Measurements from ENCODE around the gene YEATS4. TPM values are rescaled to one million over a fixed set of nuclear protein-coding genes. Genes with fewer than 3 reads are reported as not detected.
A peak's percentile ranks its signal among the peaks of the same experiment; 100 is the strongest.

YEATS4 gene
- total RNA-seq, 1 experiment from 2014 or later, result 77.3 TPM

- DNase-seq (ENCODE audit: low read depth), result peak; percentile 51
Observed at GRCh38 chr12:69341328-69341727, 18.2 kb upstream of the YEATS4 start.

GRCh38 chr12:69342421-69342820 lies 17.1 kb upstream of the YEATS4 start:
- no peak for DNase-seq (ENCODE audit: low read depth)

DNA sequence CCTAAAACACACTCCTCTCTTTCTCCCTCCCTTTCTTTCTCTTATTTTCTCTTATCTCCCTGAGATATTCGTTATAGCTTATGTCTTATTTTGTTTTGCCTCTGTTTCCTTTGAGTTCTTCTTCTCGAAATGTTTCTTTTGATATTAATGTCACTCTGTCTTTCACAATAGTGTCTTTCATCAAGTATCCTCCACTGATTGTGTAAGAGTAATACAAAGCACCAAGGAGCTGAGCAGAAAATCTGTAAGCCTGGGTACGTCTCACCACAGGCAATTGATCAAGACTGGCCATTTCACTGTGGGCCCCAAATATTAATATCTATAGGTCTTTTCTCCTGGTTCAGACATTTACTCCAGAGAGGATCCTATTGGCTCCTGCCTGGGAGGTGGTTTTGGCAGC lies 16.2 kb upstream of the YEATS4 start:
- no peak for DNase-seq (ENCODE audit: low read depth)

GRCh38 chr12:69343885-69344612 lies 15.5 kb upstream of the YEATS4 start:
- no peak for DNase-seq (ENCODE audit: low read depth)

GRCh38 chr12:69345077-69345476 lies 14.5 kb upstream of the YEATS4 start:
- DNase-seq (ENCODE audit: low read depth), result no peak

GRCh38 chr12:69345742-69346141 lies 13.8 kb upstream of the YEATS4 start:
- no peak for DNase-seq (ENCODE audit: low read depth)

DNA sequence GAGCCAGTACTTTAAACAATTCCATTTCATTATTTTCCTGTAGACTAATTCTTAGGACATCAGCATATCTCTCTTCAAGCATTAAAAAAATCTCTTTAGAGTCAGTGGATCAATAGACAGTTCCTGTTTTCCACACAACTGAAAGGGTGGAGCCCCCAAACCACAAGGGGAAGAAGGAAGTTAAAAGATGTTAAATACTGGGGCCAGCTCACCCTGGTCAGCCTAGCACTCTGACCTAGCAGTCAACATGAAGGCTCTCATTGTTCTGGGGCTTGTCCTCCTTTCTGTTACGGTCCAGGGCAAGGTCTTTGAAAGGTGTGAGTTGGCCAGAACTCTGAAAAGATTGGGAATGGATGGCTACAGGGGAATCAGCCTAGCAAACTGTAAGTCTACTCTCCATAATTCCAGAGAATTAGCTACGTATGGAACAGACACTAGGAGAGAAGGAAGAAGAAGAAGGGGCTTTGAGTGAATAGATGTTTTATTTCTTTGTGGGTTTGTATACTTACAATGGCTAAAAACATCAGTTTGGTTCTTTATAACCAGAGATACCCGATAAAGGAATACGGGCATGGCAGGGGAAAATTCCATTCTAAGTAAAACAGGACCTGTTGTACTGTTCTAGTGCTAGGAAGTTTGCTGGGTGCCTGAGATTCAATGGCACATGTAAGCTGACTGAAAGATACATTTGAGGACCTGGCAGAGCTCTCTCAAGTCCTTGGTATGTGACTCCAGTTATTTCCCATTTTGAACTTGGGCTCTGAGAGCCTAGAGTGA lies 11.2 kb upstream of the YEATS4 start, which contains the start of gene LYZ:
Gene LYZ (plus strand): TSS at position 220 of the 777 bp plus-strand sequence. CDS start 28 bp downstream, at position 248.
- DNase-seq (ENCODE audit: low read depth), result no peak

- no peak for DNase-seq (ENCODE audit: low read depth)
Observed at GRCh38 chr12:69350002-69350626, 9.4 kb upstream of the YEATS4 start.

- no peak for DNase-seq (ENCODE audit: low read depth)
Observed at GRCh38 chr12:69350777-69351176, 8.8 kb upstream of the YEATS4 start.

GRCh38 chr12:69351462-69352236 lies 7.9 kb upstream of the YEATS4 start:
- DNase-seq (ENCODE audit: low read depth), result no peak

- DNase-seq (ENCODE audit: low read depth), result no peak
Observed at GRCh38 chr12:69352904-69353303, 6.6 kb upstream of the YEATS4 start.

GRCh38 chr12:69354172-69354555 lies 5.4 kb upstream of the YEATS4 start:
- DNase-seq (ENCODE audit: low read depth), result no peak

- no peak for DNase-seq (ENCODE audit: low read depth)
Observed at GRCh38 chr12:69354556-69355187, 4.9 kb upstream of the YEATS4 start.

- DNase-seq (ENCODE audit: low read depth), result no peak
Observed at GRCh38 chr12:69355363-69356028, 4.0 kb upstream of the YEATS4 start.

GRCh38 chr12:69360348-69360672 lies 767 bp downstream of the YEATS4 start:
- DNase-seq (ENCODE audit: low read depth), result no peak

DNA sequence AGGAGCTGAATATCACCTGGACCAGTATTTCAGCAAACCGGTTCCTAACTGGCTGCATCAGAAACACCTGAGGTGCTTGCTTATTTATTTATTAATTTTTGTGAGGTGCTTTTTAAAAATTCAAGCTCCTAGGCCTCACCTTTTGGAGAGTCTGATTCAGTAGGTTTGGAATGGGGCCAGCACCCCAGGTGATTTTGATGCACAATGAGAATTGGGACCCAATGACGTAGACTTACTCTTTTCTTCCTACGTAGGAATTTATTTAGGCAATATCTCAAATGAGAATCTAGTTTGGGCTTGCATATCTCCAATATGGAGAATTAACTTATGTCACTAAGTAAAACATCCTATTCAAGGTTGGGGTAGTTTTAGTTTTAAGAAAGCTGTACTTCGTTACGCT lies 7.3 kb downstream of the YEATS4 start:
- no peak for DNase-seq (ENCODE audit: low read depth)

- DNase-seq (ENCODE audit: low read depth), result no peak
Observed at GRCh38 chr12:69368171-69368570, 8.6 kb downstream of the YEATS4 start.

DNA sequence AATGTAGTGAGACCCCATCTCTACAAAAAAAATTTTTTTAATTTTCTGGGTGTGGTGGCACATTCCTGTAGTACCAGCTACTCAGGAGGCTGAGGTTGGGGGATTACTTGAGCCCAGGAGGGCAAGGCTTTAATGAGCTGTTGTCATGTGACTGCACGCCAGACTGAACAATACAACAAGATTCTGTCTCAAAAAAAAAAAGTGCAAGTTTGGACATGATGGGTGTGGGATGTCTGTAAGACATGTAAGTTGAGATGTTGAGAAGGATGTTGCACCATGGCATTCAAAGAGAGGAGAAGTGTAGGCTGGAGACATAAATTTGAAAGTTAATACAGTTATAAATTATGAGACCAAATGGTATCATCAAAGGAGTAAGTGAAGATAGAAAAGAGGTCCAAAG lies 23.5 kb downstream of the YEATS4 start:
- DNase-seq (ENCODE audit: low read depth), result no peak

DNA sequence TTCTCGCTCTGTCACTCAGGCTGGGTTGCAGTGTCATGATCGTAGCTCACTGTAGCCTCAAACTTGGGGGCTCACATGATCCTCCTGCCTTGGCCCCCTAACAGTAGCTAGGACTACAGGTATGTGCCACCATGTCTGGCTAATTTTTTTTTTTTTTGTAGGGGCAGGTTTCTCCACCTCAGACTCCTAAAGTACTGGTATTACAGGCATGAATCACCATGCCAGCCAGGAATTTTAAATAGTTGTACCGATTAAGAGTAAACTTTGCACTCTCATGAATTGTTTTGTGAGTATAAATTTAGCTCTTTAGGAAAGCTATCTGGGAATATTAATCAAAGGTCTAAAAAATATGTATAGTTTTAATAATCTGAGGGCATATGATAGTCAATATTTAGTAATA lies 25.5 kb downstream of the YEATS4 start:
- DNase-seq (ENCODE audit: low read depth), result no peak

DNA sequence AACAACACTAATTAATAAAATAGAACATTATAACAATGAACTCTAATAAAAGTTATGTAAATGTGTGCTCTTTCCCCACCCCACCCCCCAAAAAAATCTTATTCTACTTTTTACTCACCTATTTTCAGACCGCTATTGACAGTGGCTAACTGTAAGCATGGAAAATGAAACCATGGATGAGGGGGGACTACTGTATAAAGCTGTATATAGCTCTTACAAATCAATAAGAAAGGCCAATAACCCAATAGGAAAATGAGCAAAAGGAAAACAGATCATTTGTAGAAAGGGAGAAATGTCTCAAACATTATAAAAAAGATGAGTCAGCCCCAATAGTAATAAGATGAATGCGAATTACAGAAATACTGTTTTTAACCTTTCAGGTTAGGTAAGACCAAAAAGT lies 27.4 kb downstream of the YEATS4 start:
- DNase-seq (ENCODE audit: low read depth), result no peak

GRCh38 chr12:69388371-69388770 lies 28.8 kb downstream of the YEATS4 start:
- peak; percentile 15 for DNase-seq (ENCODE audit: low read depth)
